ENCODE results near the gene CD24.

DNA sequence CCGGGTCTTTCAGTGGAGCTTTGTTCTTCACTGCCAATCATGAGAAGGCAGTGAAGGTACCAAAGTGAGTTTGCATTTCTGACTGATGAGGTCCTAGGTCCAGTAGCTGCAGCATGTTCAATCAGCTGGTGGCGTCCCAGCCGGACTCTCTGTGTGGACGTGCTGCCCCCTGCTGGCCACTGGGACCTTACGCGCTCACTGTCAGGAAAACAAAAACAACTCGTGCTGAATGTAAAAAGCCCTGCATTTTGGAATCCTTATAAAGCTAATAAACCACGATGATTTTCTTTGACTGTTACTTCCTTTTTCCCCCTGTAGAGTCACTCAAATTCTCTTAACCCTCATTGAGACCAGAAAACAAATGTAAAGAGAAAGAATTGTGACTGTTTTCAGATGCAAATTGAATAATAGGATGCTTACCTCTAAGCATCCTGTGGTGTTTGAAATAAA lies 4.9 kb upstream of the CD24 start:
- TF ChIP-seq EZH2 (IDR thresholded peaks at IDR 0.05; ENCODE audit: insufficient read depth, poor library complexity, severe bottlenecking), result no peak
- no peak for TF ChIP-seq EZH2phosphoT487 (IDR thresholded peaks at IDR 0.05; ENCODE audit: insufficient read depth, low read depth)

Data from GM23248 (cell line).